ENCODE data around the gene CCL1.
"Not testable (repeated sequence)": the region's sequence is repeated elsewhere in the genome, so short reads cannot be mapped to it uniquely, and the experiment has no call there.

CCL1 gene

DNA sequence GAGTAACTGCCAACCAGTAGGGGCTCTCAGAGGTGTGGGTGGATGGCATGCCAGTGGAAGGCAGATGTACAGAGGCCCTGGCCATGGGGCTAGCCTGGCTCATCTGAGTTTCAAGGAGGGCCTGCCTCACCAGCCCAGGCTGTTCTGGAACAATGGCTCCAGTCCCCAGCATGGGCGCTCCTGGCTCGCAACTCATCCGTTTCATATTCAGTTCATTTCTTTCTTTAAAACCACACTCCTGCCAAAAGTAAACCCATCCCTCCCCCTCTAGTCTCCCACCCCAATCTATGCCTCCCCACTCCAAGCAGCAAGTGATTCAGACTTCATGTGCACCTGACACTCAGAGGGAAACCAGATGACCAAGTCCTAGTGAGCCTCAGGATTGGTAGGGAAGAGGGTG, 4.4 kb downstream of the CCL1 start:
- Mint-ChIP-seq H3K27me3 (peaks cover 37% of the 10 kb centered on the region), H3K4me3 (no peak overlapping the region)

DNA sequence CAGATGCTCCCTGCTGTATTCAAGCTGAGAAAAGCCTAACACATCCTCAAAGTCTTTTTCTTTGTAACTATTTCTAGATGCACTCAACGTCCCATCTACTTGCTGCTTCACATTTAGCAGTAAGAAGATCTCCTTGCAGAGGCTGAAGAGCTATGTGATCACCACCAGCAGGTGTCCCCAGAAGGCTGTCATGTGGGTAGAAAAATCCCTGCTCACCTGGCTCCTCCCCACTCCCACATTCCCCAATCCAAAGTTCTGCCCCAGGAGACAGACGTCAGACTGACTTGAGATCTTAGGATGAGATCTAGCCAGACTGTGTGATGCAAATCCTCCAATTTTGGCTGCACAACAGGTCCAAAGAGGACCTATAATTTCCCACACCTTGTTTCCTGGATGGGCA, 5.6 kb downstream of the CCL1 start:
- Mint-ChIP-seq H3K27me3 (peaks cover 29% of the 10 kb centered on the region), H3K36me3 (ENCODE audit: low read depth) (no peaks in the 10 kb centered on the region), H3K4me1 (ENCODE audit: low read depth) (no peaks in the 10 kb centered on the region), H3K9me3 (no peaks in the 10 kb centered on the region), H3K4me3 (no peak overlapping the region), H3K27ac (no peak overlapping the region)
- no peak for DNase-seq

More for the DNA sequence above, 4.4 kb downstream of the CCL1 start:
- H3K9me3 Mint-ChIP-seq, result no peaks in the 10 kb centered on the region
- no peak for DNase-seq
- H3K27ac Mint-ChIP-seq, result no peak overlapping the region
- H3K4me1 Mint-ChIP-seq (ENCODE audit: low read depth), result no peaks in the 10 kb centered on the region
- no peaks in the 10 kb centered on the region for H3K36me3 Mint-ChIP-seq (ENCODE audit: low read depth)

- Mint-ChIP-seq H3K36me3 (ENCODE audit: low read depth) (no peaks in the 10 kb centered on the region), H3K27ac (no peak within 1 kb of the TSS), H3K27me3 (peaks cover 21% of the 10 kb centered on the region), H3K4me3 (no peak within 1 kb of the TSS), H3K9me3 (no peaks in the 10 kb centered on the region), H3K4me1 (ENCODE audit: low read depth) (no peaks in the 10 kb centered on the region)
- DNase-seq, result no peak
Measured at GRCh38 chr17:34356194-34356593, 6.8 kb downstream of the CCL1 start, which contains the start of gene CCL13. Gene CCL13 (plus strand): TSS chr17:34356480. CDS start chr17:34356527, 47 bp downstream.

DNA sequence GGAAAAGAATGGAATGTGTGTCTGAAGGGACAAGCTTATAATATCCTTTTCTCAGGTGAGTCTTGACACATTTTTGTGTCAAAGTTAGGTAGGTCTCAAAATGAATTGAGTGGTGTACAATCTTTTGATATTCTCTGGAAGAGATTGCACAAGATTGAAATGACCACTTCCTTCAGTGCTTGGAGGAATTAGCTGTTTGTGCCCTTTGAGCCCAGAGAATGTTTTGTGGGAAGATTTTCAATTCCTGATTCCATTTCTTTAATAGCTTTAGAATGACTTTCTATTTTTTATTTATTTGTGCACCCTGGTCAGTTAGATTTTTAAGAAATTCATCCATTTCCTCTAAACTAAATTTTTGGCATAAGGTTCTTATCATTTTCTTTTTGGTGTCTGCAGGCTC, 8.4 kb downstream of the CCL1 start:
- Mint-ChIP-seq H3K4me1 (ENCODE audit: low read depth) (no peaks in the 10 kb centered on the region), H3K4me3 (no peak overlapping the region), H3K27me3 (peaks cover 21% of the 10 kb centered on the region), H3K36me3 (ENCODE audit: low read depth) (no peaks in the 10 kb centered on the region), H3K27ac (no peak overlapping the region), H3K9me3 (no peaks in the 10 kb centered on the region)
- DNase-seq, result no peak

GRCh38 chr17:34352191-34352590, 10.8 kb downstream of the CCL1 start:
- H3K27me3 Mint-ChIP-seq, result peaks cover 28% of the 10 kb centered on the region
- H3K36me3 Mint-ChIP-seq (ENCODE audit: low read depth), result no peaks in the 10 kb centered on the region
- DNase-seq, result no peak
- H3K9me3 Mint-ChIP-seq, result no peaks in the 10 kb centered on the region
- H3K4me1 Mint-ChIP-seq (ENCODE audit: low read depth), result no peaks in the 10 kb centered on the region
- H3K4me3 Mint-ChIP-seq, result no peak overlapping the region
- no peak overlapping the region for H3K27ac Mint-ChIP-seq

DNA sequence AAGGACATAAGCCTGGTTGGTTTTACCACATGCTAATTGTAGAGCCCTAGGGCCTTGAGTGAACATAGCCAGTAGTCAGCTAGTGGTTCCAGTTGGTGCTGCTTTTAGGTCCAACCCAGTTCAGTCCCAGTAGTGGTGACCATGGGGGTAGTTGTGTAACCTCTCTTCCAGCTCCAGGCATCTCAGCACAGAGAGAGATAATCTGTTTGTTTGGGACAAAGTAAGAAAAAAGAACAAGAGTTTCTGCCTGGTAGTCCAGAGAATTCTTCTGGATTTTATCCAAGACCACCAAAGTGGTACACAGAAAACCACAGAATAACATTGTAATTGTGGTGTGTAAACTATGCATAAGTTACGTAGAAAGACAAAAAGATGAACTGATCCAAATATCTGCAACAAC, 11.9 kb downstream of the CCL1 start:
- Mint-ChIP-seq H3K4me1 (ENCODE audit: low read depth) (no peaks in the 10 kb centered on the region), H3K9me3 (no peaks in the 10 kb centered on the region), H3K4me3 (no peak overlapping the region), H3K27ac (no peak overlapping the region), H3K36me3 (ENCODE audit: low read depth) (no peaks in the 10 kb centered on the region), H3K27me3 (peaks cover 29% of the 10 kb centered on the region)
- DNase-seq, result no peak

DNA sequence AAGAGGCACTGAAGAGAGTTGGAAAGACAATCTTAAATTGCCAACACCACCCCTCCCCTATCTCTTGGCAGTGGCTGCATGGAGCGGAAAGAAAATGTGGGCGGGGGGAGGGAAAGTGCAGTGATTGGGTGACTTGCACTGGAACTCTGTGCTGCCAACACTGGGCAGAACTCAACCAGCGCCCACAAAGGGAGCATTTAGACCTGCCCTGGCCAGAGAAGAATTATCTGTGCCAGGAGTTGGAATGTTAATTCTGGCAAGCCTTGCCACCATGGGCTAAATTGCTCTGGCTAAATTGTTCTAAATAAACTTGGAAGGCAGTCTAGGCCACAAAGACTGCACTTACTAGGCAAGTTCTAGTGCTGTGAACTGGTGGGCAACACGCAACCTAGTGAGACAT, 13.3 kb downstream of the CCL1 start:
- Mint-ChIP-seq H3K27ac (no peak overlapping the region), H3K9me3 (no peaks in the 10 kb centered on the region), H3K4me3 (no peak overlapping the region), H3K4me1 (ENCODE audit: low read depth) (no peaks in the 10 kb centered on the region), H3K27me3 (peaks cover 33% of the 10 kb centered on the region), H3K36me3 (ENCODE audit: low read depth) (no peaks in the 10 kb centered on the region)
- no peak for DNase-seq

- no peaks in the 10 kb centered on the region for H3K36me3 Mint-ChIP-seq (ENCODE audit: low read depth)
- DNase-seq, result no peak
- no peak overlapping the region for H3K4me3 Mint-ChIP-seq
- H3K27me3 Mint-ChIP-seq, result peaks cover 48% of the 10 kb centered on the region
- no peaks in the 10 kb centered on the region for H3K4me1 Mint-ChIP-seq (ENCODE audit: low read depth)
- H3K27ac Mint-ChIP-seq, result no peak overlapping the region
- H3K9me3 Mint-ChIP-seq, result no peaks in the 10 kb centered on the region
Measured at GRCh38 chr17:34347063-34347462, 16.0 kb downstream of the CCL1 start.

DNA sequence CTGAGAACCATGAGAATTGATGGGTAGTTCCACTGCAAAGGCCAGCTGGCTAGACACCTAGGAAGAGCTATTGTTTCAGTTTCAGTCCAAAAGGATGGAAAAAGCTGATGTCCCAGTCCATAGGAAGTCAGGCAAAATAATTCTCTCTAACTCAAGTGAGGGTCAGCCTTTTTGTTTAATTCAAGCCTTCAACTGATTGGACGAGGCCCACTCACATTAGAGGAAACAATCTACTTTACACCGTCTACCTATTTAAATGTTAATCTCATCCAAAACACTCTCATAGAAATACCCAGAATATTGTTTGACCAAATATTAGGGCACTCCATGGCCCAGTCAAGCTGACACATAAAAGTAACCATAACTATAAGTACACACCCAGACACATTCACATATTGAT, 21.1 kb downstream of the CCL1 start:
- H3K27ac Mint-ChIP-seq, result no peak overlapping the region
- H3K4me3 Mint-ChIP-seq, result no peak overlapping the region
- H3K9me3 Mint-ChIP-seq, result no peaks in the 10 kb centered on the region
- H3K4me1 Mint-ChIP-seq (ENCODE audit: low read depth), result no peaks in the 10 kb centered on the region
- H3K27me3 Mint-ChIP-seq, result peaks cover 66% of the 10 kb centered on the region
- H3K36me3 Mint-ChIP-seq (ENCODE audit: low read depth), result no peaks in the 10 kb centered on the region
- no peak for DNase-seq

DNA sequence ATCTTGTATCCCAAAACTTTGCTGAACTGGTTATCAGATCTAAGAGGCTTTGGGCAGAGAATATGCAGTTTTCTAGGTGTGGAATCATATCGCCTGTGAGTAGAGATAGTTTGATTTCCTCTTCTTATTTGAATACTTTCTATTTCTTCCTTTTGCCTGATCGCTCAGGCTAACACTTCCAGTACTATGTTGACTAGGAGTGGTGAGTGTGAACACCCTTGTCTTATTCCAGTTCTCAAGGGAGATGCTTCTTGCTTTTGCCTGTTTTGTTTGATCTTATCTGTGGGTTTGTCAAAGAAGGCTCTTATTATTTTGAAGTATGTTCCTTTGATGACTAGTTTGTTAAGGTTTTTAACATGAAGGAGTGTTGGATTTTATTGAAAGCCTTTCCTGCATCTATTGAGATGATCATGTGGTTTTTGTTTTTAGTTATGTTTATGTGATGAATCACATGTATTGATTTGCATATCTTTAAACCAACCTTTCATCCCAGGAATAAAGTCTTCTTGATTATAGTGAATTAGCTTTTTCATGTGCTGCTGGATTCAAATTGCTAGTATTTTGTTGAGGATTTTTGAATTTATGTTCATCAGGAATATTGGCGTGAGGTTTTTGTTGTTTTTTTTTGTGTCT, 23.8 kb downstream of the CCL1 start:
- Mint-ChIP-seq H3K4me1 (ENCODE audit: low read depth) (no peaks in the 10 kb centered on the region), H3K4me3 (no peak overlapping the region), H3K27me3 (peaks cover 70% of the 10 kb centered on the region), H3K27ac (no peak overlapping the region), H3K9me3 (no peaks in the 10 kb centered on the region), H3K36me3 (ENCODE audit: low read depth) (no peaks in the 10 kb centered on the region)
- DNase-seq, result no peak

DNA sequence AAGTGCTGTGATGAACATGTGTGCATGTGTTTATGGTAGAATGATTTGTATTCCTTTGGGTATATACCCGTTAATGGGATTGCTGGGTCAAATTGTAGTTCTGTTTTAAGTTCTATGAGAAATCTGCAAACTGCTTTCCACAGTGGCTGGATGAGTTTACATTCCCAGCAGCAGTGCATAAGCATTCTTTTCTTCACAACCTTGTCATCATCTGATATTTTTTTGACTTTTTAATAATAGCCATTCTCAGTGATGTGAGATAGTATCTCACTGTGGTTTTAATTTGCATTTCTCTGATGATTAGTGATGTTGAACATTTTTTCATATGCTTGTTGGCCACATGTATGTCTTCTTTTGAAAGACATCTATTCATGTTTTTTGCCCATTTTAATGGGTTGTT, 25.3 kb downstream of the CCL1 start:
- Mint-ChIP-seq H3K4me1 (ENCODE audit: low read depth) (no peaks in the 10 kb centered on the region), H3K27me3 (peaks cover 62% of the 10 kb centered on the region), H3K4me3 (no peak overlapping the region), H3K27ac (no peak overlapping the region), H3K9me3 (no peaks in the 10 kb centered on the region), H3K36me3 (ENCODE audit: low read depth) (no peaks in the 10 kb centered on the region)
- no peak for DNase-seq

GRCh38 chr17:34327580-34327979, 35.5 kb downstream of the CCL1 start:
- not testable (repeated sequence) for DNase-seq; H3K4me1 Mint-ChIP-seq (ENCODE audit: low read depth); H3K4me3 Mint-ChIP-seq; H3K27ac Mint-ChIP-seq; H3K36me3 Mint-ChIP-seq (ENCODE audit: low read depth)
- Mint-ChIP-seq H3K27me3 (peaks cover 49% of the 10 kb centered on the region), H3K9me3 (peaks cover 13% of the 10 kb centered on the region)

GRCh38 chr17:34321964-34322363, 41.1 kb downstream of the CCL1 start:
- DNase-seq, result no peak
- Mint-ChIP-seq H3K9me3 (peaks cover 13% of the 10 kb centered on the region), H3K27ac (no peak overlapping the region), H3K27me3 (peaks cover 31% of the 10 kb centered on the region), H3K4me1 (ENCODE audit: low read depth) (no peaks in the 10 kb centered on the region), H3K36me3 (ENCODE audit: low read depth) (no peaks in the 10 kb centered on the region), H3K4me3 (no peak overlapping the region)

GRCh38 chr17:34319039-34319483, 44.0 kb downstream of the CCL1 start, which contains the start of gene CCL8:
Gene CCL8 (plus strand): TSS chr17:34319435. CDS start chr17:34319502, 67 bp downstream.
- Mint-ChIP-seq H3K4me1 (ENCODE audit: low read depth) (no peaks in the 10 kb centered on the region), H3K36me3 (ENCODE audit: low read depth) (no peaks in the 10 kb centered on the region), H3K27ac (no peak within 1 kb of the TSS), H3K27me3 (peaks cover 26% of the 10 kb centered on the region), H3K9me3 (peaks cover 3% of the 10 kb centered on the region), H3K4me3 (no peak within 1 kb of the TSS)
- no peak for DNase-seq

DNA sequence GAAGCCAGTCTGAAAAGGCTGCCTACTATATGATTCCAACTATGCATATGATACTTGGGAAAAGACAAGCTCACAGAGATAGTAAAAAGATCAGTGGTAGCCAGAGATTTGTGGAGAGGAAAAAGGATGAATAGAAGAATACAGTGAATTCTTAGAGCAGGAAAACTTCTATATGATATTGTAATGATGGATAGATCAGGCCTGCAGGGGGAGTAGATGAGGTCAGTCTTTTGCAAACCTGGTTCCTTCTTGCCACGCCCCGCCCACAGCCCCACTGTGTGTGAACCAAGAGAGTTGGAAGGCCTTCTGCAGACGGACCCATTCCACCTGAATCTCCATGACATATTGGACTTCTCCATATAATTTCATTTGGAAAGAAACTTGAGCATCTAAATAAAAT, 44.6 kb downstream of the CCL1 start:
- no peak overlapping the region for H3K27ac Mint-ChIP-seq
- H3K36me3 Mint-ChIP-seq (ENCODE audit: low read depth), result no peaks in the 10 kb centered on the region
- H3K4me1 Mint-ChIP-seq (ENCODE audit: low read depth), result no peaks in the 10 kb centered on the region
- DNase-seq, result no peak
- no peaks in the 10 kb centered on the region for H3K9me3 Mint-ChIP-seq
- H3K27me3 Mint-ChIP-seq, result peaks cover 28% of the 10 kb centered on the region
- H3K4me3 Mint-ChIP-seq, result no peak overlapping the region

DNA sequence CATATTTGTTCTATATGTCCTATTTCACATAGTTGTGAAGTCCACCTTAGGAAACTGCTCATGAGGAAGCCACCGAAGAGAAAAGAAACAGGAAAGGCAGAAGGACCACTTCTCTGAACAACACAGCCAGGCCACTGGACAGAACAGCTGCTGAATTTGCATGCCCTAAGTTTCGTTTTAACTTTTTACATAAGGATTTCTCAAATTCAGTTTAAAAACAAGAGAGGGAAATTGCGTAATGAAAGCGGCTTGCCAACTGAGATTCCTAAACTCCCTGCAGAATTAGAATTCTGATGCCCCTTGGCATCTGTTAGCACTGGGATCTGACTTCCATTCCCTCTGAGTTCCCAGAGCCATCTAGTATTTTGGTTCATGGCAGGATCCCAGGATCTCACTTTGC, 48.8 kb downstream of the CCL1 start:
- no peak overlapping the region for H3K27ac Mint-ChIP-seq
- H3K27me3 Mint-ChIP-seq, result peaks cover 35% of the 10 kb centered on the region
- no peak overlapping the region for H3K4me3 Mint-ChIP-seq
- H3K4me1 Mint-ChIP-seq (ENCODE audit: low read depth), result no peaks in the 10 kb centered on the region
- no peaks in the 10 kb centered on the region for H3K36me3 Mint-ChIP-seq (ENCODE audit: low read depth)
- no peak for DNase-seq
- H3K9me3 Mint-ChIP-seq, result no peaks in the 10 kb centered on the region

Data from activated T-cell treated with anti-CD3 and anti-CD28 coated beads, Interleukin-2, amount 50 U/mL, for 24 hours (primary cell).